C4-2B (cell line): Measurements from ENCODE around the gene COL9A3.

ENCODE experiments used
- H3K27ac ChIP-seq: fragments of 450-650 bp; 2 replicates; pipeline ENCODE4 v1.5.1; 2017
- CTCF ChIP-seq: fragments of 450-650 bp; conservative IDR thresholded peaks from 2 replicates; pipeline ENCODE4 v1.5.1; 2017; ENCODE audit warnings: mild to moderate bottlenecking
- ZFX ChIP-seq: fragments of 450-650 bp; IDR thresholded peaks from 2 replicates; pipeline ENCODE4 v1.6.1; 2017

Gene COL9A3

GRCh38 chr20:62780696-62781095 lies 36.2 kb upstream of the COL9A3 start:
- no peak for TF ChIP-seq ZFX
- no peak for TF ChIP-seq CTCF
- H3K27ac ChIP-seq: no peak overlapping the region

GRCh38 chr20:62782149-62782892 lies 34.5 kb upstream of the COL9A3 start:
- no peak for TF ChIP-seq ZFX
- TF ChIP-seq CTCF: no peak
- no peak overlapping the region for H3K27ac ChIP-seq

GRCh38 chr20:62782893-62783278 lies 34.0 kb upstream of the COL9A3 start:
- no peak overlapping the region for H3K27ac ChIP-seq
- no peak for TF ChIP-seq ZFX
- TF ChIP-seq CTCF: no peak

GRCh38 chr20:62784497-62784896 lies 32.4 kb upstream of the COL9A3 start:
- no peak for TF ChIP-seq ZFX
- no peak for TF ChIP-seq CTCF

GRCh38 chr20:62785393-62785792 lies 31.5 kb upstream of the COL9A3 start:
- H3K27ac ChIP-seq: no peak overlapping the region
- no peak for TF ChIP-seq CTCF
- no peak for TF ChIP-seq ZFX

More at GRCh38 chr20:62784497-62784896, 32.4 kb upstream of the COL9A3 start:
- no peak overlapping the region for H3K27ac ChIP-seq

GRCh38 chr20:62786157-62786556 lies 30.7 kb upstream of the COL9A3 start:
- no peak for TF ChIP-seq ZFX
- no peak for TF ChIP-seq CTCF
- no peak overlapping the region for H3K27ac ChIP-seq

GRCh38 chr20:62787321-62787720 lies 29.5 kb upstream of the COL9A3 start:
- TF ChIP-seq ZFX (no peak), CTCF (no peak)
- no peak overlapping the region for H3K27ac ChIP-seq
